ENCODE results near the gene PLIN5. TPM values are rescaled to one million over a fixed set of nuclear protein-coding genes. Genes with fewer than 3 reads are reported as not detected.

Gene PLIN5
- total and polyA plus RNA-seq, 8 donors: 30.6 to 533 (median 50.7) TPM

GRCh38 chr19:4581666-4582553, 46.9 kb upstream of the PLIN5 start:
- no peaks in the 10 kb centered on the region for H3K9me3 ChIP-seq
- H3K36me3 ChIP-seq: no peaks in the 10 kb centered on the region
- TF ChIP-seq CTCF (IDR thresholded peaks at IDR 0.05): no peak
- peak in 2 of 4 donors; percentile 39 to 41 for ATAC-seq
- peaks cover 0 to 20% (median 2%) of the 10 kb centered on the region in 4 donors for H3K27me3 ChIP-seq
- no peak for FAIRE-seq
- no peak for DNase-seq
- WGBS, 2 donors: 14 to 22% methylated on average over 37 to 55 of the region's 57 CpGs
- H3K4me3 ChIP-seq: no peak overlapping the region
- intact Hi-C loops (cut with DNase I): no loop called here
- no peak overlapping the region for H3K27ac ChIP-seq
- H3K4me1 ChIP-seq: peaks cover 0 to 11% (median 10%) of the 10 kb centered on the region in 3 donors

DNA sequence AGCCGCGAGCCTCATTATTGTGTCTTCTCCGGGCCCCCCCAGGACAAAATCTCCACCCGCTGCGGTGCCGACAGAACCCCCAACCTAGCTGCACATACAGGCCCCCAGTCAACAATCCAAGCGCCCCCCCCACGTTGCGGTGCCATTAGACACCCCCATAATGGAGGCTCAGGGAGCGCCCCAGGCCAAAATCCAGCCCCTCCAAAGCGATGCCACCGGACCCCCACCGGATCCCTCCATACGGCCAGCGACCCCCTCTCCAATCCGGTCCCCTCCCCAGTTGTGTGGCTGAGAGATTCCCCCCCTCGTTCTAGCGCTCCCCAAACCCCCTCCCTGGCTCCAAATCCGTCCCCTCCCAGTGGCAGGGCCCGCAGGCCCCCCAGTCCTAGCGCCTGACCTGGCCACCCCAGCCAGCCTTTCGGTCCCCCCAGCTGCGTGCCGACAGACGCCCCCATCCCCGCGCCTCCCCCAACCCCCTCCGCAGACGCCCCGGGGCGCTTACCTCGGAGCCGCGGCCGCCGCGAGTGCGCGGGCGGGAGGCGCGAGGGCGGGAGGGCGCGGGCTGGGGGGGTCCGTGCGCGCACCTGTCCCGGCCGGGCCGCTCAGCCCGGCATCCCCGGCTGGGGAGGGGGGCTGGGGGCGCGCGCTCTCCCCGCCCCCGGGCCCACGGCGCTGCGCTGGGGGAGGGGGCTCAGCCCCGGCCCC, 46.1 kb upstream of the PLIN5 start:
- Histone ChIP-seq H3K4me3 (peak overlapping the region in 1 of 4 donors; percentile 29), H3K9me3 (no peaks in the 10 kb centered on the region), H3K27me3 (peaks cover 0 to 20% (median 2%) of the 10 kb centered on the region in 4 donors), H3K36me3 (no peaks in the 10 kb centered on the region), H3K27ac (no peak overlapping the region), H3K4me1 (peaks cover 0 to 11% (median 10%) of the 10 kb centered on the region in 3 donors)
- intact Hi-C loops (cut with DNase I): no loop called here
- 2 to 3% methylated on average over 20 to 62 of the region's 62 CpGs for WGBS, 2 donors
- DNase-seq (no peak), ATAC-seq (peak in 1 of 4 donors; percentile 23), FAIRE-seq (no peak)
- TF ChIP-seq CTCF (IDR thresholded peaks at IDR 0.05): no peak

- intact Hi-C loops (cut with DNase I): no loop called here
- H3K27ac ChIP-seq: no peak overlapping the region
- H3K27me3 ChIP-seq: peaks cover 0 to 17% (median 2%) of the 10 kb centered on the region in 4 donors
- 6 to 16% methylated on average over 18 to 50 of the region's 50 CpGs for WGBS, 2 donors
- H3K4me1 ChIP-seq: peaks cover 0 to 11% (median 10%) of the 10 kb centered on the region in 3 donors
- H3K4me3 ChIP-seq: peak overlapping the region in 1 of 4 donors; percentile 29
- TF ChIP-seq CTCF (IDR thresholded peaks at IDR 0.05): no peak
- no peak for ATAC-seq
- no peaks in the 10 kb centered on the region for H3K9me3 ChIP-seq
- DNase-seq: no peak
- H3K36me3 ChIP-seq: no peaks in the 10 kb centered on the region
- no peak for FAIRE-seq
Observed at GRCh38 chr19:4580021-4580901, 45.2 kb upstream of the PLIN5 start.

DNA sequence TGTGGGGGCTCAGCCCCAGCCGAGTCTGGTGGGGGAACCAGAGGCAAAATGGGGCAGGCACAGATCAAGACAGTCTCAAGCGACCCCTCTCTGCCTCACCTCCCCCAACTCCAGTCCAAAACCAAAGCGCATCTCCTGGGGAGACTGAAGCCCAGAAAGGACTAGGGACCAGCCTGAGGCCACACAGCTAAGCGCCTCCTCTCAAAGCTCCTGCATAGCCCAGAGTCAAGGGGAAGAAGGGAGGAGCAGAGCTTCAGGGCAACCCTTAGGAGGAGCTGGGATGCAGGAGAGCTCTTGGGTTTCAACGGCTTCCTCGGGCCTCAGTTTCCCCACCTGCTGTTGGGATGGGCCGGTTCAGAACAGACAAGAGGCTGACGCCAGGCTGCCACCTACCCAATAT, 44.4 kb upstream of the PLIN5 start:
- Histone ChIP-seq H3K27me3 (peaks cover 0 to 10% (median under 1%) of the 10 kb centered on the region in 4 donors), H3K4me3 (no peak overlapping the region), H3K9me3 (no peaks in the 10 kb centered on the region), H3K27ac (no peak overlapping the region), H3K36me3 (no peaks in the 10 kb centered on the region), H3K4me1 (peaks cover 0 to 6% (median 6%) of the 10 kb centered on the region in 3 donors)
- FAIRE-seq: no peak
- no peak for TF ChIP-seq CTCF (IDR thresholded peaks at IDR 0.05)
- no peak for DNase-seq
- intact Hi-C loops (cut with DNase I): loop anchor here in 2 of 3 donors (5.0 kb wide), 1 partner anchor 53 kb away; no protein-coding TSS in a partner anchor
- no peak for ATAC-seq
- 65 to 82% methylated on average over 7 to 8 of the region's 8 CpGs for WGBS, 2 donors
